WI38 (cell line): ENCODE results near the gene WNT2B.

ENCODE experiments used
- H3K4me3 ChIP-seq: 2 replicates; pipeline ENCODE4 v1.5.1; 2011; ENCODE audit warnings: low read depth, mild to moderate bottlenecking, control low read depth, low read length
- TF ChIP-seq, protein P1 (sequence below): IDR thresholded peaks from 2 replicates; pipeline ENCODE4 v1.5.1; 2012; ENCODE audit warnings: low read depth, mild to moderate bottlenecking, control low read depth, low read length

WNT2B gene

DNA sequence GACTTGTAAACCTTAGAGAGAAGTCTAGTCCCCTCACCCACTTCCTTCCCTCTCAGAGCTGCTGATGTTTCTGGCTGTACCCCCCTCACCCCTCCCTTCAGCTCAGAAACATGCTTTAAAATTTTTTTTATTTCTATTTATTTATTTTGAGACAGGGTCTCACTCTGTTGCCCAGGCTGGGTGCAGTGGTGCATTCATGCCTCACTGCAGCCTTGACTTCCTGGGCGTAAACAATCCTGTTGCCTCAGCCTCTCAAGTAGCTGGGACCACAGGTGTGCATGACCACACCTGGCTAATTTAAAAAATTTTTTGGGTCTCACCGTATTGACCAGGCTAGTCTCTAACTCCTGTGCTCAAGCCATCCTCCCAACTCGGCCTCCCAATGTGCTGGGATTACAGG lies 2.9 kb upstream of the WNT2B start:
- TF ChIP-seq, protein P1, sequence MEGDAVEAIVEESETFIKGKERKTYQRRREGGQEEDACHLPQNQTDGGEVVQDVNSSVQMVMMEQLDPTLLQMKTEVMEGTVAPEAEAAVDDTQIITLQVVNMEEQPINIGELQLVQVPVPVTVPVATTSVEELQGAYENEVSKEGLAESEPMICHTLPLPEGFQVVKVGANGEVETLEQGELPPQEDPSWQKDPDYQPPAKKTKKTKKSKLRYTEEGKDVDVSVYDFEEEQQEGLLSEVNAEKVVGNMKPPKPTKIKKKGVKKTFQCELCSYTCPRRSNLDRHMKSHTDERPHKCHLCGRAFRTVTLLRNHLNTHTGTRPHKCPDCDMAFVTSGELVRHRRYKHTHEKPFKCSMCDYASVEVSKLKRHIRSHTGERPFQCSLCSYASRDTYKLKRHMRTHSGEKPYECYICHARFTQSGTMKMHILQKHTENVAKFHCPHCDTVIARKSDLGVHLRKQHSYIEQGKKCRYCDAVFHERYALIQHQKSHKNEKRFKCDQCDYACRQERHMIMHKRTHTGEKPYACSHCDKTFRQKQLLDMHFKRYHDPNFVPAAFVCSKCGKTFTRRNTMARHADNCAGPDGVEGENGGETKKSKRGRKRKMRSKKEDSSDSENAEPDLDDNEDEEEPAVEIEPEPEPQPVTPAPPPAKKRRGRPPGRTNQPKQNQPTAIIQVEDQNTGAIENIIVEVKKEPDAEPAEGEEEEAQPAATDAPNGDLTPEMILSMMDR = no peak
- no peak overlapping the region for H3K4me3 ChIP-seq

- H3K4me3 ChIP-seq = no peak overlapping the region
- TF ChIP-seq, protein P1 = no peak
These were observed 2.5 kb upstream of the WNT2B start for GRCh38 chr1:112506306-112506705.

DNA sequence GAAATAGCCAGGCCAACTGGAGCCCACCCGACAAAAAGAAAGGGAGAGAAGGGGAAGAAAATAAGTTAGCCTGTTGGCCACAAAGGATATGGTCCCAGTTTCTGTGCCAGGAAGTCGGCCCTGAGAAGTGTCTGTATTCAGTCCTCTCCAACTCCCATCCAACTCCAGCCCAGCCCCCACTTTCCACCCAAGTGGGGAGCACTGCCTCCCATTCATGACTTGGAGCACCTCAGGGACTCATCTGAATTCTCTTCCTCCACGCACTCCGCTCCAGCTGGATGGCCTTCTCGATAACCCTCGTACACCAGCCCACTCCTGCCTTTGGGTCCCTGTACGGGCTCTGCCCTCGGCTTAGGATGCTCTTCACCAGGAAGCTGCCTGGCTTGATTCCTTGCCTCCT lies 2.0 kb upstream of the WNT2B start:
- no peak overlapping the region for H3K4me3 ChIP-seq
- TF ChIP-seq, protein P1 = no peak

DNA sequence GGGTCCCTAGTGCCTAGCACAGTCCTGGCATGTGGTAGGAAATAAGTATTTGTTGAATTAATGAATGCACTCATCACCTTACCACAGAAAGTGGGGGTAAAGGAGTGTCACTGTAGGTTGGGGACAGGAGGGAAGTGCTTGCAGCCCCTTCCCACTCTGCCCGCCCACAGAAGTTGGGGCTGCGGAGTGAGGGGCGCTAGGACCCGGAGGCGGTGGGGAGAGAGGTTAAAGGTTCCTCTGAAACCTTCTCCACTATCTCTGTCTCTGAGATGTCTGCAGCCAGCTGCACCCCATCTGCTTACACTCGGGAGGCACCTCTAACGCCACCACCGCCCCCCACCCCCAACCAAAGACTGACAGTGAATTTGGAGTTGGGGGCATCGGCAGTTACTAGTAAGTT lies 1.4 kb upstream of the WNT2B start:
- TF ChIP-seq, protein P1 = no peak
- no peak overlapping the region for H3K4me3 ChIP-seq

GRCh38 chr1:112507921-112508277 lies 866 bp upstream of the WNT2B start:
- peak overlapping the region; percentile 57 for H3K4me3 ChIP-seq
- TF ChIP-seq, protein P1 = no peak

DNA sequence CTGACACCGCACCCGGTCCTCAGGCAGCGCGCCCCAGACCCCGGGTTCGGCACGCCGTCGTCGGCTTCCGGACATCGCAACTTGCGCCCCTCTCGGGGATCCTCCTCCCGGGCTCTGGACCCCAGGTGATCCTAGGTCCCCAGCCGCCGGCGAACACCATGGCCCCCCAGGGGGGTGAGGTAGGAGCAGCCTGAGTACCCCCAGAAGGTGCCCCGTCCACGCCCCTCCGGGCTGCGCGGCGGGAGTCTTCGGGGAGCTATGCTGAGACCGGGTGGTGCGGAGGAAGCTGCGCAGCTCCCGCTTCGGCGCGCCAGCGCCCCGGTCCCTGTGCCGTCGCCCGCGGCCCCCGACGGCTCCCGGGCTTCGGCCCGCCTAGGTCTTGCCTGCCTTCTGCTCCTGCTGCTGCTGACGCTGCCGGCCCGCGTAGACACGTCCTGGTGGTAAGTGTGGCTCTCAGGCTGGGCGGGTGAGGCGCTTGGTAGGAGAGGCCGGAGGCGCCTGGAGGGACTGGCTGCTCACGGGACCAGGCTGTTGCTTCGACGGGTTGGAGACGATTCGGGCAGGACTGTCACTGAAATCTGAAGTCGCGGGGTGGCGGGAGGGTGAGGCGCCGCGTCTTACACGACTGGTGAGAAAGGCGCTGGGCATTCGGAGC lies 367 bp downstream of the WNT2B start:
- TF ChIP-seq, protein P1 = no peak

GRCh38 chr1:112509660-112510178 lies 954 bp downstream of the WNT2B start:
- H3K4me3 ChIP-seq = no peak overlapping the region

More for the DNA sequence above, 367 bp downstream of the WNT2B start:
- H3K4me3 ChIP-seq = peak overlapping the region; percentile 57

More at GRCh38 chr1:112509660-112510178, 954 bp downstream of the WNT2B start:
- TF ChIP-seq, protein P1 = no peak
